CMK (cell line): Measurements from ENCODE around the gene EPHA2.
"Not testable (repeated sequence)": the region's sequence is repeated elsewhere in the genome, so short reads cannot be mapped to it uniquely, and the experiment has no call there.

Experiments
- DNase-seq: peaks from one replicate; pipeline ENCODE4 v3.0.0-alpha.2; 2010; ENCODE audit warnings: low read depth

Gene EPHA2

GRCh38 chr1:16119504-16119903 is 36.4 kb downstream of the EPHA2 start:
- no peak for DNase-seq

- DNase-seq, result no peak
Observed at GRCh38 chr1:16118706-16119105, 37.2 kb downstream of the EPHA2 start.

GRCh38 chr1:16117936-16118335 is 37.9 kb downstream of the EPHA2 start:
- no peak for DNase-seq

GRCh38 chr1:16117369-16117768 is 38.5 kb downstream of the EPHA2 start:
- DNase-seq, result no peak

GRCh38 chr1:16116625-16117024 is 39.2 kb downstream of the EPHA2 start:
- DNase-seq, result no peak

- DNase-seq, result no peak
Observed at GRCh38 chr1:16116002-16116401, 39.9 kb downstream of the EPHA2 start.

GRCh38 chr1:16115468-16115983 is 40.3 kb downstream of the EPHA2 start:
- no peak for DNase-seq

- no peak for DNase-seq
Observed at GRCh38 chr1:16114527-16115467, 41.1 kb downstream of the EPHA2 start.

- DNase-seq, result no peak
Observed at GRCh38 chr1:16112596-16113555, 43.0 kb downstream of the EPHA2 start.

- DNase-seq, result no peak
Observed at GRCh38 chr1:16111771-16112595, 43.9 kb downstream of the EPHA2 start.

- no peak for DNase-seq
Observed at GRCh38 chr1:16110884-16111283, 45.0 kb downstream of the EPHA2 start.

GRCh38 chr1:16110456-16110855 is 45.4 kb downstream of the EPHA2 start:
- no peak for DNase-seq

- no peak for DNase-seq
Observed at GRCh38 chr1:16109571-16109970, 46.3 kb downstream of the EPHA2 start.

- DNase-seq, result not testable (repeated sequence)
Observed at GRCh38 chr1:16107039-16107438, 48.8 kb downstream of the EPHA2 start.

- DNase-seq, result no peak
Observed at GRCh38 chr1:16101623-16102022, 54.2 kb downstream of the EPHA2 start.

GRCh38 chr1:16099412-16099811 is 56.5 kb downstream of the EPHA2 start:
- no peak for DNase-seq

GRCh38 chr1:16095447-16095846 is 60.4 kb downstream of the EPHA2 start:
- no peak for DNase-seq

- no peak for DNase-seq
Observed at GRCh38 chr1:16094453-16095158, 61.3 kb downstream of the EPHA2 start.

GRCh38 chr1:16093611-16094010 is 62.3 kb downstream of the EPHA2 start:
- no peak for DNase-seq

GRCh38 chr1:16092923-16093511 is 62.9 kb downstream of the EPHA2 start:
- no peak for DNase-seq
